GM18867 (cell line): ENCODE data around the gene RAD51B.

Source experiments
- ATAC-seq: cut with Tn5 transposase; IDR thresholded peaks from one replicate; pipeline ENCODE4 v1.9.1; 2021; ENCODE audit warnings: mild to moderate bottlenecking, moderate library complexity; ENCODE audit not compliant: unreplicated experiment

The RAD51B gene

GRCh38 chr14:68527329-68527851 lies 707.8 kb downstream of the RAD51B start:
- no peak for ATAC-seq

- no peak for ATAC-seq
Observed at GRCh38 chr14:68528040-68528687, 708.6 kb downstream of the RAD51B start.

GRCh38 chr14:68530443-68530842 lies 710.9 kb downstream of the RAD51B start:
- no peak for ATAC-seq

GRCh38 chr14:68532496-68532895 lies 712.9 kb downstream of the RAD51B start:
- no peak for ATAC-seq

- ATAC-seq, result no peak
Observed at GRCh38 chr14:68534276-68534675, 714.7 kb downstream of the RAD51B start.

- ATAC-seq, result no peak
Observed at GRCh38 chr14:68535404-68536017, 715.9 kb downstream of the RAD51B start.

- no peak for ATAC-seq
Observed at GRCh38 chr14:68536018-68536410, 716.4 kb downstream of the RAD51B start.

- ATAC-seq, result no peak
Observed at GRCh38 chr14:68538639-68539038, 719.1 kb downstream of the RAD51B start.

- ATAC-seq, result no peak
Observed at GRCh38 chr14:68539241-68539737, 719.7 kb downstream of the RAD51B start.

GRCh38 chr14:68539789-68540188 lies 720.2 kb downstream of the RAD51B start:
- ATAC-seq, result no peak

- no peak for ATAC-seq
Observed at GRCh38 chr14:68541178-68541896, 721.8 kb downstream of the RAD51B start.

GRCh38 chr14:68542346-68542745 lies 722.8 kb downstream of the RAD51B start:
- ATAC-seq, result no peak

GRCh38 chr14:68543516-68543915 lies 723.9 kb downstream of the RAD51B start:
- ATAC-seq, result no peak

GRCh38 chr14:68544081-68544892 lies 724.7 kb downstream of the RAD51B start:
- no peak for ATAC-seq

GRCh38 chr14:68546839-68547238 lies 727.3 kb downstream of the RAD51B start:
- no peak for ATAC-seq

GRCh38 chr14:68547305-68548193 lies 728.0 kb downstream of the RAD51B start:
- no peak for ATAC-seq

- ATAC-seq, result no peak
Observed at GRCh38 chr14:68548194-68549076, 728.9 kb downstream of the RAD51B start.

GRCh38 chr14:68550338-68550715 lies 730.7 kb downstream of the RAD51B start:
- no peak for ATAC-seq
